ENCODE measurements around the gene SMIM8.

Gene SMIM8

DNA sequence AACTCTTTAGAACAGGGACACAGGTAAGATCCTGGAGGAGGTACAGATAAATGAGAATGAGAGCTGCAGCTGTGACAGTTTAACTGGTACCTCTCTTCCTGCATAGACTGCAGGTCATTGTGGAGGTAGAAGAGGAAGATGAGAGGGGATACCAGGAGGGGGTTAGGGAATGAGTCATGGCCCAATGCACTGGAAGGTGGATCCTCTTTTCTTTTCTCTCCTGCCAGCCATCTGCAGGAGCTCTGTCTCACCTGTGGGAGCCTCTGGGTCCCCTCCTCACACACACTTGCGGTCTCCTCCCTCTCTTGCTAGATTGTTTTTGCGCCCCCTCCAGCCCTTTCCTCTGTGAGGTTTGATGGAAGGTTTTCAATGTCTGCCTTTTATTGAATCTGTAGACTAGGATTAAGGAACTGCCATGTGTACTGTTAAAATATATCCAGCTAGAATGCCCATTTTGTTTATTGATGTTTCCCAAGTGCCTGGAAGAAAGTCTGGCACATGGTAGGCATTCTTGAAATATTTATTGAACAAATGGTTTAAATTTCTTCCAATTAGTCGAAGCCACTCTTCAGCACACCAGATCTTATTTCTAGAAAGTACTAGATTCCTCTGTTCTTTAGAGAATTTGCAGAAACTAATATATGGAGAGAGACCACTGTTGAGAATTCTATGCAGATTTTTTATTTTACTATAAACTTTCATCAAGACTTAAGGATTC is 35.2 kb downstream of the SMIM8 start:
- H3K4me3 ChIP-seq (ENCODE audit: low read depth, low read length), result no peak overlapping the region
- TF ChIP-seq, protein P1, sequence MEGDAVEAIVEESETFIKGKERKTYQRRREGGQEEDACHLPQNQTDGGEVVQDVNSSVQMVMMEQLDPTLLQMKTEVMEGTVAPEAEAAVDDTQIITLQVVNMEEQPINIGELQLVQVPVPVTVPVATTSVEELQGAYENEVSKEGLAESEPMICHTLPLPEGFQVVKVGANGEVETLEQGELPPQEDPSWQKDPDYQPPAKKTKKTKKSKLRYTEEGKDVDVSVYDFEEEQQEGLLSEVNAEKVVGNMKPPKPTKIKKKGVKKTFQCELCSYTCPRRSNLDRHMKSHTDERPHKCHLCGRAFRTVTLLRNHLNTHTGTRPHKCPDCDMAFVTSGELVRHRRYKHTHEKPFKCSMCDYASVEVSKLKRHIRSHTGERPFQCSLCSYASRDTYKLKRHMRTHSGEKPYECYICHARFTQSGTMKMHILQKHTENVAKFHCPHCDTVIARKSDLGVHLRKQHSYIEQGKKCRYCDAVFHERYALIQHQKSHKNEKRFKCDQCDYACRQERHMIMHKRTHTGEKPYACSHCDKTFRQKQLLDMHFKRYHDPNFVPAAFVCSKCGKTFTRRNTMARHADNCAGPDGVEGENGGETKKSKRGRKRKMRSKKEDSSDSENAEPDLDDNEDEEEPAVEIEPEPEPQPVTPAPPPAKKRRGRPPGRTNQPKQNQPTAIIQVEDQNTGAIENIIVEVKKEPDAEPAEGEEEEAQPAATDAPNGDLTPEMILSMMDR (IDR thresholded peaks at IDR 0.05; ENCODE audit: low read depth, low read length), result no peak
- in situ Hi-C loops (cut with HindIII; ENCODE audit: low sequenced_read_pairs), result no loop called here
- no peak for DNase-seq (ENCODE audit: low read depth, low spot score)

DNA sequence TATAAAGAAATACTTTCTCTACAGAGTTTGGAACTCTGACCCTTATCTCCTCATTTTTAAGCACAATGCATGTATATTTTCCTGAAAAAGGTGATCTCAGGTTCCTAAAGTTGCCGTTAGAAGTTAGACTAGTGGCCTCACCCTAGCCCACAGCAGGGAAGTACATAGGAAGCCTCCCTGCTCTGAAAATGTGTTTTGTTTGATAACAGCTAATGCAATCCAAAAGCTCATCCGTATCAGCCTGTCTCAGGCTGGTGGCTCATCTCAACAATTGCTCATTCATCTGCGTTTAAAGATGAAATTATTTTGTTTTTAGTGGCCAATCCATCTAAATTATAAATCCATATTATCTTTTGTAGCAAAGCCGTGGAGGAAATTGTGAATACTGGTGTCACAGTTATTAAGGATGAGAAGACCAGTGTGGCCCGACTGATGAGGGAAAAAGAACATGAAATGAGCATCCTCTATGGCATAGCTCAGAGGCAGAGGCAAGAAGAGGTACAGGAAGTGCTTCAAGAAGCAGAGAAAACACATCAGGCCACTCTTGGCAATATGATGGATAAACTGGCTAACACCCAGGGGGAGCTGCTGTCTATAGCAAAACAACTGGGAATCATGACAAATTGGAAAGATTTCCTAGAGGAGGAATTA is 42.3 kb downstream of the SMIM8 start:
- TF ChIP-seq, protein P1 (IDR thresholded peaks at IDR 0.05; ENCODE audit: low read depth, low read length), result no peak
- DNase-seq (ENCODE audit: low read depth, low spot score), result no peak
- in situ Hi-C loops (cut with HindIII; ENCODE audit: low sequenced_read_pairs), result no loop called here
- H3K4me3 ChIP-seq (ENCODE audit: low read depth, low read length), result no peak overlapping the region

DNA sequence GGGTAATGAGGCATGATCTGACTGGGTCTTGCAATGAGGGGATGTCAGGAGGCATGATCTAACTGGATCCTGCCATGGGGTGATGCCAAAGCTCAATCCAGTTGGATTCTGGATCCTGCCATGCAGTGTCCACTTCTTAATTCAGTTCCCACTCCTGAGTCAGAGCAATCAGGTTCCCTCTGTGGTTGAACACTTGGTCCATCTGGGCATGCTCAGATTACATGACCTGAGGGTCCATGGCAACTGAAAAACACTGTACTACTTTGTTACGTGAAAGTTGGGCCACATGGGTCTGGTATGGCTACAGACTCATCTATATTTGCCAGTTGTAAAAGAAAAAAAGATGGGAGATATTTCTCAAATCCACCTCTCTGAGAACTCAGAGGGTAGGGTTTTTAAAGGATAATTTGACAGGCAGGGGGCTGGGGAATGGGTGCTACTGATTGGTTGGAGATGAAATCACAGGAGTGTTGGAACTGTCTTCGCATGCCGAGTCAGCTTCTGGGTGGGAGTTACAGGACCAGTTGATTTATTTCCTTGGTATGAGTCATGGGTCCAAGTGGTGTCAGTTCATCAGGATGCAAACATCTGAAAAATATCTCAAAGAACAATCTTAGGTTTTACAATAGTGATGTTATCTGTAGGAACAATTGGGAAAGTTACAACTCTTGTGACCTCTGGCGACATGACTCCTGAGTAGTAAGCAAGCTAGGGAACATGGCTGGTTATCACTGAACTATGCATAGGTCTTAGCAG is 43.9 kb downstream of the SMIM8 start:
- in situ Hi-C loops (cut with HindIII; ENCODE audit: low sequenced_read_pairs), result no loop called here
- no peak for DNase-seq (ENCODE audit: low read depth, low spot score)
- H3K4me3 ChIP-seq (ENCODE audit: low read depth, low read length), result no peak overlapping the region
- TF ChIP-seq, protein P1 (IDR thresholded peaks at IDR 0.05; ENCODE audit: low read depth, low read length), result no peak

DNA sequence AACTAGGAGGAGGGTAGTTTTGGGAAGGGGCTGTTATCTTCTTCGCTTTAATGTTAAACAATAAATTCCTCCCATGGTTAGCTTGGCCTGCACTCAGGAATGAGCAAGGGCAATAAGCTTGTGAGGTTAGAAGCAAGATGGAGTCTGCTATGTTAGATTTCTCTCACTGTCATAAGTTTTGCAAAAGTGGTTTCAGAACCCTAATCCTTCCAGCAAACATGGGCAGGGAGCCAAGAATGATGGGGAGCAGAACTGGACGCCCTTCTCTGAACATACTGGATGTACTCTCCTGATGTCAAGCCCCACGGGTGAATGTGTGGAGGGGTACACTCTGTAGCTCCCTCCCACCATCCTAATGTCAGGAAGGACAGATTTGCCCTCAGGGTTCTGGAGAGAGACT is 44.5 kb downstream of the SMIM8 start:
- DNase-seq (ENCODE audit: low read depth, low spot score), result no peak
- H3K4me3 ChIP-seq (ENCODE audit: low read depth, low read length), result no peak overlapping the region
- TF ChIP-seq, protein P1 (IDR thresholded peaks at IDR 0.05; ENCODE audit: low read depth, low read length), result no peak
- in situ Hi-C loops (cut with HindIII; ENCODE audit: low sequenced_read_pairs), result no loop called here

DNA sequence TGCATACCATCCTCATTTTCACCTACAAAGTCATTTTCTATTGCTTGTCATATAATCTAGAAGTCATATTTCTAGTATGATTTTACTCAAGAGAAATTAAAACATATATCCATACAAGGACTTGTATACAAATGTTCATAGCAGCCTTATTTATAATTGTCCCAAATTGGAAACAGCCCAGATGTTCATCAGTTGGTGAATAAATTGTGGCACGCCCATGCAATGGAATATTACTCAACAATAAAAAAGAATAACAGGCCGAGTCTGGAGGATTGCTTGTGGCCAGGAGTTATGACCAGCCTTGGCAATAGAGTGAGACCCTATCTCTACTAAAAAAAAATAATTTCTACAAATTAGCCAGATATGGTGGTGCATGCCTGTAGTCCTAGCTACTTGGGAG is 51.0 kb downstream of the SMIM8 start:
- H3K4me3 ChIP-seq (ENCODE audit: low read depth, low read length), result no peak overlapping the region
- DNase-seq (ENCODE audit: low read depth, low spot score), result no peak
- in situ Hi-C loops (cut with HindIII; ENCODE audit: low sequenced_read_pairs), result no loop called here
- TF ChIP-seq, protein P1 (IDR thresholded peaks at IDR 0.05; ENCODE audit: low read depth, low read length), result no peak

DNA sequence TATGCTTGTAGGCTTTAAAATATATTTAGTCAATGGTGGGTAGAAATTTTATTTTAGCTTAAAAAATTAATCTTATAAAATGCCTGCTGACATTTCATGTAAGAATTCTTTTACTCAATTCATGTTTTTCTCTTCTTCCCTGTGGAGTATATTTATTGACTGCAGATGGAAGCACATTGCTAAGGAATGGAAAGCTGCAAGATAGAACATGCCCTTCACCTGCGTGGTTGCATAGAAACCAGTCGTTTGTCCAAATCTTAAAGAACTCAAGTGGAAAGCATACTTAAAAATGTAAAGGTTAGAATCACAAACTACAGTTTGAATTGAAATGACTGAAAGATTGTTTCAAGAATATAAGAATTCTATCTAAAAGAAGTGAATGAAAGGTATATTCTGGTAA is 52.9 kb downstream of the SMIM8 start:
- no peak for DNase-seq (ENCODE audit: low read depth, low spot score)
- in situ Hi-C loops (cut with HindIII; ENCODE audit: low sequenced_read_pairs), result no loop called here
- TF ChIP-seq, protein P1 (IDR thresholded peaks at IDR 0.05; ENCODE audit: low read depth, low read length), result no peak
- no peak overlapping the region for H3K4me3 ChIP-seq (ENCODE audit: low read depth, low read length)
